HepG2 (cell line): ENCODE data around the gene C16orf87. TPM values are rescaled to one million over a fixed set of nuclear protein-coding genes. Genes with fewer than 3 reads are reported as not detected.

Experiments
- ARID3A ChIP-seq: IDR thresholded peaks from 2 replicates; pipeline ENCODE4 v1.6.1; 2012; ENCODE audit warnings: low read depth, low read length, improper control_type of control experiment
- FOXK2 ChIP-seq: fragments of 450-650 bp; IDR thresholded peaks from 2 replicates; pipeline ENCODE4 v1.6.1; 2016
- GABPA ChIP-seq, 2 experiments: IDR thresholded peaks; 2 replicates each; pipeline ENCODE4 v1.6.1; 2011 to 2016; ENCODE audit warnings: low read depth in 2 of 2, low read length in 1 of 2, missing biosample characterization in 1 of 2, missing genetic modification characterization in 1 of 2
- HMGXB3 ChIP-seq: sonication (generic); formaldehyde crosslinking; IDR thresholded peaks from 2 replicates; pipeline ENCODE4 v1.4.0; 2020; ENCODE audit warnings: missing genetic modification reagents, borderline replicate concordance
- IRF1 ChIP-seq: sonication (generic); formaldehyde crosslinking; IDR thresholded peaks from 2 replicates; pipeline ENCODE4 v1.4.0; 2020; ENCODE audit warnings: low read depth, mild to moderate bottlenecking, missing genetic modification reagents
- MIER3 ChIP-seq: IDR thresholded peaks from 2 replicates; pipeline ENCODE4 v1.6.1; 2016; ENCODE audit warnings: missing compliant biosample characterization, borderline replicate concordance
- MXI1 ChIP-seq: IDR thresholded peaks from 3 replicates; pipeline ENCODE4 v1.6.1; 2012; ENCODE audit warnings: low read depth, low read length, inconsistent platforms, borderline replicate concordance
- PCBP1 ChIP-seq: fragments of 200-400 bp; formaldehyde crosslinking; IDR thresholded peaks from 2 replicates; pipeline ENCODE4 v1.6.1; 2017; ENCODE audit warnings: mild to moderate bottlenecking, low read depth, low read length, borderline replicate concordance
- PITX1 ChIP-seq: sonication (generic); formaldehyde crosslinking; IDR thresholded peaks from 2 replicates; pipeline ENCODE4 v1.5.1; 2020; ENCODE audit warnings: mild to moderate bottlenecking, missing genetic modification reagents
- THAP7 ChIP-seq: sonication (generic); formaldehyde crosslinking; IDR thresholded peaks from 2 replicates; pipeline ENCODE4 v1.8.1; 2023; ENCODE audit warnings: mild to moderate bottlenecking, missing genetic modification reagents
- ZFP36 ChIP-seq: fragments of 150-350 bp; IDR thresholded peaks from 2 replicates; pipeline ENCODE4 v1.6.1; 2018; ENCODE audit warnings: borderline replicate concordance, low read length, low read depth; ENCODE audit not compliant: partially characterized antibody
- ZFP36L1 ChIP-seq: sonication (generic); formaldehyde crosslinking; IDR thresholded peaks from 2 replicates; pipeline ENCODE4 v1.8.0; 2022; ENCODE audit warnings: mild to moderate bottlenecking, missing genetic modification reagents, moderate library complexity
- ZGPAT ChIP-seq: IDR thresholded peaks from 2 replicates; pipeline ENCODE4 v1.6.1; 2016; ENCODE audit warnings: mild to moderate bottlenecking
- ZNF10 ChIP-seq: sonication (generic); formaldehyde crosslinking; IDR thresholded peaks from 2 replicates; pipeline ENCODE4 v1.4.0; 2020; ENCODE audit warnings: mild to moderate bottlenecking, low read depth, missing genetic modification reagents, borderline replicate concordance
- ZNF136 ChIP-seq: sonication (generic); formaldehyde crosslinking; IDR thresholded peaks from 2 replicates; pipeline ENCODE4 v1.8.1; 2022; ENCODE audit warnings: low read depth, mild to moderate bottlenecking, moderate library complexity, missing genetic modification reagents
- ZNF20 ChIP-seq: sonication (generic); formaldehyde crosslinking; IDR thresholded peaks from 2 replicates; pipeline ENCODE4 v1.4.0; 2020; ENCODE audit warnings: mild to moderate bottlenecking, moderate library complexity, missing genetic modification reagents
- ZNF709 ChIP-seq: sonication (generic); formaldehyde crosslinking; IDR thresholded peaks from 2 replicates; pipeline ENCODE4 v1.5.0; 2020; ENCODE audit warnings: mild to moderate bottlenecking, missing genetic modification reagents
- polyA plus RNA-seq, 8 experiments: library from polyadenylated mRNA; depleted of rRNA in 3 of 8; stranded (reverse) in 7 of 8; unstranded in 1 of 8; fragments of >200 nt; fragmentation: Illumina TruSeq in 4 of 8; extraction: Trizol in 4 of 8; gene quantifications; 2 replicates each; pipeline versions ENCODE4 v1.2.1 to v1.2.3, GENCODE V29; 2011 to 2016; ENCODE audit warnings: low read depth in 4 of 8, missing spikeins in 1 of 8, mixed read lengths in 1 of 8; ENCODE audit not compliant: insufficient read depth in 1 of 8
- total RNA-seq, 5 experiments: library from RNA; depleted of rRNA; stranded (reverse); fragments of >200 nt; fragmentation: Illumina TruSeq; extraction: Trizol; gene quantifications; 2 replicates each; pipeline ENCODE4 v1.2.3, GENCODE V29; 2016; ENCODE audit warnings: low read depth in 1 of 5

C16orf87 gene
- total and polyA plus RNA-seq, 2 of the 13 experiments (the other 11 are each of a cell fraction or from before 2014, with no cell fraction given), result 8.6 to 19.5 TPM

GRCh38 chr16:46789499-46790414, 41.2 kb downstream of the C16orf87 start (continued):
- no peak; the same call in 1 of the 2 replicates for TF ChIP-seq ARID3A
- TF ChIP-seq FOXK2, result no peak
- peak; percentile 37; the same call in 1 of the 2 replicates for TF ChIP-seq HMGXB3
- TF ChIP-seq PITX1 (CRISPR knock-in tag), result peak; percentile 78
- 0 out of 2 replicates have a peak, but pooled peaks have one; percentile 60 for TF ChIP-seq ZNF709 (CRISPR knock-in tag)
- no peak for TF ChIP-seq ZFP36
- peak; percentile 60; the same call in 1 of the 2 replicates for TF ChIP-seq ZNF136
- peak; percentile 92 for TF ChIP-seq ZGPAT
- no peak for TF ChIP-seq IRF1 (CRISPR knock-in tag)
- TF ChIP-seq THAP7 (CRISPR knock-in tag), result peak; percentile 90; the same call in 1 of the 2 replicates
- TF ChIP-seq MIER3 (CRISPR knock-in tag), result 0 out of 2 replicates have a peak, but pooled peaks have one; percentile 12
- no peak for TF ChIP-seq PCBP1
- TF ChIP-seq ZFP36L1 (CRISPR knock-in tag), result peak; percentile 96
- TF ChIP-seq ZNF20 (CRISPR knock-in tag), result no peak
- 0 out of 2 replicates have a peak, but pooled peaks have one; percentile 82 for TF ChIP-seq ZNF10 (CRISPR knock-in tag)
- TF ChIP-seq GABPA (IDR thresholded peaks at IDR 0.05; ENCODE audit: low read depth, low read length), result no peak
- TF ChIP-seq GABPA (CRISPR knock-in tag; IDR thresholded peaks at IDR 0.05; ENCODE audit: low read depth), result no peak
- TF ChIP-seq MXI1, result peak; percentile 49; the same call in 1 of the 3 replicates
